NCI-H748 (cell line): ENCODE results near the gene TRIM15.

Experiments used
- DNase-seq: peaks from one replicate; lab custom pipeline; 2025; ENCODE audit not compliant: unreplicated experiment; lab: John Stamatoyannopoulos, UW

The TRIM15 gene

DNA sequence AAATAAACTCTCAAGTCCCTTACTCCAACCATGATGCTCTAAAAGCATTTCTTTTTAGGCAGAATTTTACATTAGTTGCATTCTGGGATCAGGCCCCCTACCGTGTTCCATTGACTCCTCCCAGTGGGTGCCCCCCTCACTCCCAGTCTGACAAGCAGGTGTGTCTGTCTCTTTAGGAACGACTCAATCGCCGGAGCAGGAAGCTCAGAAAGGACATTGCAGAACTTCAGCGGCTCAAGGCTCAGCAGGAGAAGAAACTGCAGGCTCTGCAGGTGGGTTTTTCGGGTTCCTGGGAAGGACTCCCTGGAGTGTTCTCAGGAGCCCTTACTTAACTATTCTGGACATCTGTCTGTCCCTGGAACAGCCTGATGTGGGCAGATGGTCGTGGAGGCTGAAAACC, 17.5 kb upstream of the TRIM15 start:
- DNase-seq = no peak

DNA sequence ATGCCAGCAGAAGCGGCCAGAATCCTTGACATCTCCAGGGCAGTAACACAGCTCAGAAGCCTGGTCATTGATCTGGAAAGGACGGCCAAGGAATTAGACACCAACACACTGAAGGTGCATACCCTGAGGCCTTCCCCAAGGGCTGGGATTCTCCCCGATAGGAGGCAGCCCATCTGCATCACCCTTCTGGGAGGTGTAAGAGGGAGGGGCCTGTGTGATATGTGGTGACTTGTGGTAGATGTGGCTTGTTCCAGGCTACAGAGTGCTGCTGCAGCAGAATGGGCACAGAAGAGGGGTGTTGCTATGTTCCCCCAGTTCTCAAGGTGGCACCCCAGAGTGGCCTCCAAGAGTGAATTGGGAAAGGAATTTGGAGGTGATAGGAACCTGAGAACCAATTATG, 16.2 kb upstream of the TRIM15 start:
- DNase-seq = no peak

DNA sequence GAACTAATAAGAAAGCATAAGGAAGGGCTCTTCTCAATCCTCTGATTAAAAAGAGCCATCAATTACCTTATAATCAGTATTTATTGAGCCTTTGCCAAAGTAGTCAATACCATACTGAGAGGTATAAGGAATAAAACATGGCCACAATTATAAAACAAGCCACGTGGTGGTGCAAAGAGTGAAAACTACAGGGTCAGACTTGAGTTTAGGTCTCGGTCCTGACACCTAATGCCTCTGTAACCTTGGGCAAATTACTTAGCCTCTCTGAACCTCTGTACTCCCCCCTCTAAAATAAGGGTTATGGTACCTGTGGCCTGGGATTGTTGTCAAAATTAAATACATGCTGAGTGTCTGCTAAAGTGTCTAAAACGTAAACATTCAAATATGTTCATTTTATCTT, 14.1 kb upstream of the TRIM15 start:
- DNase-seq = no peak

DNA sequence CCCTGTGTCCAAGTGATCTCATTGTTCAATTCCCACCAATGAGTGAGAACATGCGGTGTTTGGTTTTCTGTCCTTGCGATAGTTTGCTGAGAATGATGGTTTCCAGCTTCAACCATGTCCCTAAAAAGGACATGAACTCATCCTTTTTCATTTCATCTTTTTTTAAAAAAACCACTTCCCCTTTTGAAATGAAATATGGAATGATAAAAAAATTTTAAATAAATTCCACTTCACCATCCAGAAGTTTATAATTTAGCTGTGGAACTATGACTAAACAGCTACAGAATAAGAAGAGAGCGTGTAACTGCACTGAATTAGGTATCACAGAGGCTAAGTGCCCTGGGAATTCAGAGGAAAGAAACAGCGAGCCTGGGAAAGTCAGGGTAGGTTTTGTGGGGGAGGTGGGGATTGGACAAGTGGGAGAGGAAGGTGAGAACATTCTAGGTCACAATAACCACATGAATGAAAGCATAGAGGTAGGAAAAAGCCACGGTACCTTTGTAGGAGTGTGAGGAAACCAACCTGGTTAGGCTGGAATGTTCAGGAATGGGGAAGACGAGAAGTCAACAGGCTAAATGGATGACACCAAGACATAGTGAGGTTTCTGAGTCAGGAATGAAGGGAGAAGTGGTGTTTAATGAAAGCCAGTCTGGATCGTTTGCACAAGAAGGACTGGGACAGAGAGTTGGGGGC, 13.3 kb upstream of the TRIM15 start:
- no peak for DNase-seq

DNA sequence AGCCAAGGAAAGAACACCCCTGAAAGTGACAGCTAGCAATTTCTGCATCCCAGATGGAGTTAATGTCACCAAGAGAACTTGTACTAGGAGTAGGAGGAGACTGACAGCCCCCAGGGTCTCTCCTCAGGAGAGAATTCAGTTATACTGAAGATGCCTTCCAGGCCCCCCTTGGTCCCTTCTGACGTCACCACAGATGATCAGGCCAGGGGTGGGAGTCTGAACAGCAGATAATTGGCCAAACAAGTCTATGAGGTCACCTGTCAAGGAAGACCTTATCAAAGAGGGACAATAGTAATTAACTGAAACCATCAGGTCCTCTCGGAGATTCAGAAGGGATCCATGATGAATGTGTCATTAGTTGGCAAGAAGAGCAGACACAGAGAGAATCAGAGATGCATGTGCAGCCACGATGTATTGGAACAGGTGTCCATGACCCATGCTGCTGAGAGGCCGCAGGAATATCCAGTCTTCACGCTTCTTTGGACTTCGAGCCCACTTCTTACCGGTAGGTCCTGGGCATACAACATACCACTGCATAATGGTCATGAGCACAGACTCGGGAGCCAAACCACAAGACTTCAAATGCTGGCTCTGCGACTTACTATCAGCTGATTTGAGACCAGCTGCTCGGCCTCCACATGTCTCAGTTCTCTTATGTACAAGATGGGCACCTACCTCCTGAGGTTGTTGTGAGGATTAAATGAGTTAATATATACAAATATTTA, 12.5 kb upstream of the TRIM15 start:
- DNase-seq = no peak

DNA sequence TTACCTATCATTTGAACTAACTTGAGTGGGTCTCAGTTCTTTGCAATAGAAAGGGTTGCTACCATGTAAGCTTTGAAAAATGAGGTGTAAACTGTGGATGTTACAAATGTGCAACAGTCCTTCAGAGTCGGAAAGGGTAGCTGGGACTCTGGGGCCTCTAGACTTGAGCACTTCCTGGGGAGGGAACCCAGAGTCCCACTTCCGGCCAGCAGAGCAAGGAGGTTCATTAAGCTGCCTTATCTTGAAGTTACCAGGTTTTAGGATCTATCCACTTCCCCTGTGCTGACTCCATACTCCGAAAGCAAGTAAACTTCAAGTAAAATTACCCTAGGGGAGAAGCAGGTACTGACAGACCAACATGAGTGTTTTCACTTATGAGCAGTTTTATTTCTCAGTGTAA, 11.8 kb upstream of the TRIM15 start:
- no peak for DNase-seq

DNA sequence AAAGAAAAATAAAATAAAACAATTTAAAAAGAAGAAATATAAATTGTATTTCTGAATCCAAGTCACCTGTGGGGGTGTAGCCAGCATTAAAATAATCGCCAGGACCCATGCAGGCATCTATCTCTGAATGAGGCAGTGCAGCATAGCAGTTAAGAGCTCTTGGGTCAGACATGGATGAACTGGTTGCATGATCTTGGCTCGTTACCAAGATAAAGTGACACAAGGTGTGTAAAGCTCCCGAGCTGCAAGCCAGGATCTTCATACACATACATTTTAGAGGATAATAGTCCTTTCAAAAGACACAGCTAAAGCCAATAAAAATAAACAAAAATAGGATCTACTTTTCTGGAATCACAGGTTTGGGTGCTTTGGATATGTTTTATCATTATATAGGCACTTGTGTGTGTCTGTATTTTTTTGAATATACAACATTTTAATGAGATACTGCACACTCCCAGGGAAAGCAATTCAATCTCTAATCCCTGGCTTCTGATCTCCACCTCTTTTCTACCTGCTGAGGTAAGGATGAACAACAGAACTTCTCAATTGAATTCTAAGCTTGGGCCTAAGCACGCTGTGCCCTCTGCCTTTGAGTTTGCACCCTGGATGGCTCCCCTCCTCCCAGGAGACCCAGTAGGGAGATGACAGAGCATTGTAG, 11.2 kb upstream of the TRIM15 start:
- DNase-seq = no peak

DNA sequence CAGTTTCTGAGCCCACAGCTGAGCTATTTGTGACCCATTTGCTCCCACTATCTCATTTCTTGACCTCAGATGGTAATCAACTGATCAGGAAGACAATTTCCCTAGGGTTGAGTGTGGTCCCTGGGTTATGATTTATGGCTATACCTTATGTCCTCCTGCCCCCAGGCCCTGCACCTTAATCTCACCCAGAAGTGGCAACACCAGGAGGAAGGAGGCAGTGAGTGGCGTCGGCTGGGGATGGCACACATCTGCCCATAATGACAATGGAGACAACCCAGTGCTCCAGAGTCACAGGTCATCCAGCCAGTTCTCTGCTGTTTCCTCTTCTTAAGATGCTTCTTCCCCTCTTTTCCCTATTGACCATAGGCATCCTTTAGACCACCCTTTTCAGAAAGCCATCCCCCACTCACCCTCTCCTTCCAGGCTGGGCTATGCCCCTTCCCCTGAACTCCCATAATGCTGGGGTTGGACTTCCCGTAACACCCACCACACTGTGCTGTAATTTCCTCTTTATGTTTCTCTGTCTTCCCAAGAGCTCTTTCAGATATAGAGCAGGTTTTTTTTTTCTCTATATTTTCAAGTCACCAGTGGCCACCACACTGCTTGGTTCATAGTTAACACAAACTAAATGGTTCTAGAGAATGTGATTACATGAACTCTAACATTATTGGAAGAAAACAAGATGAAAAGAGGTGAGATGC, 10.3 kb upstream of the TRIM15 start:
- DNase-seq = no peak

DNA sequence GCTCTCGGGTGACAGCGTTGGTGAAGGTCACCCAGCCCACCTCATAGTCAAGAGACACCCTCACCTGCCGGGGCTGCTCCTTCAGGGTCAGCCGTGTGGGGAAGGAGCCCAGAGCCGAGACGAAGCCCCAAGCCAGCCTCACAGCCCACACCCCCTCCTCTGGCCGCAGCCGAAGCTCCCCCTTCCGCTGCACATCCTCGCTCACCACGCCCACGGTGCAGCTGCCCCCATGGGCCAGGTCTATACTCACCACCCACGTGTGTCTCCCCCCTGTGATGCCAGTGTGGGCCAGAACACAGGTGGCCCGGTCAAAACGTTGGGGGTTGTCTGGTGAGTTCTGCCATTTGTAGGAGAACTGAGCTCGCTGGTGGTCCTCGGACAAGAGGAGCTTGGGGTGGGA, 9.3 kb upstream of the TRIM15 start:
- no peak for DNase-seq

DNA sequence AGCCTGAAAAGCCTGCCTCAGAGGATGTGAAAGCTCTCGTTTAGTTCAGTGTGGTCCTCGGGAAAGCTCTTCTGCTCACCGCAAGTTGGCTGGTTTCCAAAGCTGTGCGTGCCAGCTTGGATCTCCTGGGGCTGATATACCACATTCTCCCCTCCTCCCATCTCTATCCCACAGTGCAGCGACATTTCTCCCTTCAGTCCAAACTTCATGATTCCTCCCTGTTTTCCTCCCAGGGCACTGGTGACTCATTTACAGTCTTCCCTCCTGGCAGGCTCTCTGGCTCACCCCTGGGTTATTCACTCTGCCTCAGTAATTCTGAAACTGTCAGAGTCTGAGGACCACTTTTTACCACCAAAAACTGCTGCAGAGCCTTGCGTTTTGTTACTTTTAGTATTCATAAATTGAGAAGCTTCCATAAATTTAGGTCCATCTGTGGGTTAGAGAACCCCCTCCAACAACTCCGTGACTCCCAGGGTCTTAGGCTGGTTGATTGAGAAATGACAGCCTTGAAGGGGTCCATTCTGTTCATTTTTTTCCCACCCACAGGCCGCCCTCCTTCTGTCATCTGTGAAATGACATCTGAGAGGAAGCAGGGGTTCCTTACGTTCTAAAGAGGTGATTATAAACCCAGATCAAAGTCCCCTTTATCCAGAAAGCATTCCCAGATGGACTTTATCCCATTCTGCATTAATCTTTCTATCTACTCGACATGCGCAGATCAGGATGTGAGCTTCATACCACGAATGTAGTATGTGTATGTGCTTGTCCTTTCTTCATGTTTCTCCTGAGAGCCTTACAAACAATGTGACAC, 8.4 kb upstream of the TRIM15 start:
- no peak for DNase-seq

DNA sequence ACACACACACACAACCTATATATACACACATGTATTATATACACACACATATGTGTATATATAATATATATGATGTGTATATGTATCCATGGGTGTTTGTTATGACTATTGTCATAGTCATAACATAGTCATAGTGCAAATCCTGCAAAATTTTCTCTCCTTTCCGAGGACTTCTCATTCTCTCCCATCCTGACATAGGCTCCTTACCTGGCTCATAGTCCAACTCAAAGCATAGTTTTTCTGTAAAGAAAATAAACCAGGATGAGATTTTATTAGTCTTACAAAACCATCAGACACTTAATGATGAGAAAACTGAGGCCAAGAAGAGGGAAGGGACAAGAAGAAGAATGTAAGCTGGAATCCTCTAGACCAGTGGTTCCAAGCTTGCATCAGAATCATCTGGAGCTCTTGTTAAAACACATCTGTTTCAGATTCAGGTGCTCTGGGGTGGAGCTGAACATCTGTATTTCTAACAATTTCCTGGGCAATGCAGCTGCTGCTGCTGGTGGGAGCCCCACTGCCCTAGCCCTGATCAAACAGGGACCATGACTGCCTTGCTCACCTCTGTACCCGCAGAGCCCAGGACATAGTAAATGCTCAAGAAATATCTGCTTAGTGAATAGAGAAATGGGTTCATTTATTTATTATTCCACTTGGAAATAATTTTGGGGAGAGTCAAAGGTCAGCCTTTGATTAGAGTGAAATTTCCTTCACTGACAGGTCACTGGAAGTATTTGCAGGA, 7.7 kb upstream of the TRIM15 start:
- no peak for DNase-seq

DNA sequence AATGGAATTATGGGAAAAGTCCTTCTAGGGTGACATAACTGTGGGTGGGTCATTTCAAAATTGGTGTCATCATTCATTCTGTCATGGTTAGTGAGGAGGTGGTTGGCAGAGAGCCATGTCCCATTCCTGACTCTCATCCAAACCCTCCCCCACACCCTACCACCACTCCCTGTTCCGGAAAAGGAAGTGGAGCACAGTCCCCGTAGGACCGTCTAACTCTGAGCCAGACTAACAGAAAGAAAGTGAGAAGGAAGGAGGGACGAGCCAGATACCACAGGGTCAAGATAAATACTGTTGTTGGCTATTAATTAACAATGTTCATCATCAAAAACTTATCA, 7.1 kb upstream of the TRIM15 start:
- DNase-seq = peak; percentile 37

DNA sequence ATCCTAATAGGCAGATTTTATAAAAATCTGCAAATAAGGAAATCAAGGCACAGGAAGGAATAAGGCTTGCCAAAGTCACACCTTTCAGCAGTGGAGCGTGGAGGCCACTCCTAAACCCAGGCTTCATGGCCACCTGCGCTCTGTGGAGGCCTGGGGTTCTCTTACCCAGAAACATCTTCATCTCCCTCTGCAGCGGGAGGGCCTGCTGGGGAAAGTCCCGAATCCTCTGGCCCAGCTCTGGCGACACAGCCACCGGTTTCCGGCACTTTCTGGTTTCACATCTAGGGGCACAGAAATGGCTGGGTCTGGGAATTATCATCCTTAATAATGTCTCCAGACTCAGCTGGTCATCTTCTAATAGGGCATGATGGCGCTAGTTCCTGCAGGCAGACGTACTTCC, 6.6 kb upstream of the TRIM15 start:
- DNase-seq = no peak

DNA sequence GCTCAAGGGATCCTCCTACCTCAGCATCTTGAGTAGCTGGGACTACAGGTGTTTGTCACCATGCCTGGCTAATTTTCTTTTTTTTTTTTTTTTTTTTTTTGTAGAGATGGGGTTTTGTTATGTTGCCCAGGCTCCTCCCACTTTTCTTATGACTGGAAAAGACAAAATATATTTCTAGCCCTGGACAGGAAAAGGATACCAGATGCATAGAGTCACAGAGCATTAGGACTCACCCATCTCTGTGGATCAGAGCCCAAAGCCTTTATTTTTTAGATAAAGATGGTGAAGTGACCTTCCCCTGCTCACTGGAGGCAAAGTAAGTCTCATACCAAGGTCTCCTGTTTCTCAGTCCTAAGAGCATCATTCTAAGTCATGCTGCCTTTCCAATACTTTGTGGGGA, 5.8 kb upstream of the TRIM15 start:
- DNase-seq = no peak

DNA sequence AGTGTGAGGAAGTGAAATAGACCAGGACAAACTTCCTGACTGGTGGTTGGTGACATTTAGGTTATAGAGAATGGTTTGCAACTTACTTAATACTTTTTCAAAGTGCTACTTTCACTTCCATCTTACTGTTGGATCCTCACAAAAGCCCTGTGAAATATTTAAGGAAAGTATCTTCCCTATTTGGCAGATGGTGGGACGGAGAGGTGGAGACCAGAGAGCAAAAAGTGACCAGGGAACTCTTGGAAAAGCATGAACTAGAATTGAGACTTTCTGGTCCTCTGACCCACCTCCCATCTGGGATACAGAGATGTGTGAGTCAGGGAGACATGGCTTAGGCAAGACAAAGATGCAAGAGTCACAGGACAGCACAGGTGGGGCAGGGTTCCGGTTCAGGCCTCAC, 5.3 kb upstream of the TRIM15 start:
- DNase-seq = no peak

DNA sequence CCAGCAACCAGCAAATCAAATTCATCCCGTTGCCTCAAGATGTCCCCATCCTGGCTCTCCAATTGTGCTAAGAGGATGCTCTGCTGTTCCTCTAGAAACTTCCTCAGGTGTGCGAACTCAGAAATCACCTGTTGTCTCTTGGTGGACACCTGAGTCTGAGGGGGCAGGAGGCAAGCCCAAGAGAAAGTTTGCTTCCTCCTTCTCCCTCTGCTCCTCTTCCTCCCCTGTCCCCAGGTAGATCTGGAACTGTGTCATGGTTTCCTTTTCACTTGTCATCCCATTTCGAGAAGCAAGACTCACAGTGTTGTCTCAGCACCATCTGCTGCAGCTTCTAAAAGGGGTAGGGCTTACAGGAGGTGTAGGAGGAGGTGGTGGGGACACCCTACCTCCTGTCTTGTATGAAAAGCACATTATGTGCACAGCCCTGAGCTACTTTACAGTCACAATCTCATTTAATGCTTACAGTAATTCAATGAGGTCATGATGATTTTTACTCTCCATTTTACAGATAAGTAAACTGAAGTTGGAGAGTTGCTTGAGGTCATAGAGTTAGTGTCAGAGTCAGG, 4.8 kb upstream of the TRIM15 start:
- DNase-seq = no peak

DNA sequence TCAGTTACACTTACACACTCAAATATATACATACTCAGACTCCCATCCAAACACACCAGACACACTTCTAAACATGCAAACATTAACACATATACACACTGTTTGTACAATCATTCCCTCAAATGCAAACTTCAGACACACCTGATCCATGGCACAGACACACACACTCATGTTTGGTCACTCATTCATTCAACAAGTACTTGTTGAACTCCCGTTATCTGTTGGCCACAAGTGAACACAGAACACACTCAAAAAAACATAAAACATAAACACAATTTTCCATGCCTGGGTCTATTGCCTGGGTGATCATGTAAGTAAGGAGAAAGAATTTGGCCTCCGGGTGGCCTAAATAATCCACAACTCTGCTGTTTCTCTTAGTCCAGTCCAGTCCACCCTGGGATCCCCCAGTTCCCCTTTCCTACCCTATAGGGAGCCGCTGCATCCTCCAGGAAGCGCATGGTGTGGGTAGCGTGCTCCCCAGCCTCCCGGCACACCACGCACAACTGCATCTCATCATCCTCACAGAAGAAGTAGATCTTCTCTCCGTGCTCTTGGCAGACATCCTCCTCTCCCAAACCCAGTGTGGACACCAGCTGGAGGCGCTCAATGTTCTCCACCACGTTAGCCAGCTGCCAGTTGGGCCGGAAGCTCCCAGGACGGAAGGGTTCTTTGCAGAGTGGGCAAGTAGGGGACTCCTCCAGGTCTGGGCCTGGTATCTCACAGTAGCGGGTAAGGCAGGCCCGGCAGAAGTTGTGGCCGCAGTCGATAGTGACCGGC, 3.1 kb upstream of the TRIM15 start:
- no peak for DNase-seq

DNA sequence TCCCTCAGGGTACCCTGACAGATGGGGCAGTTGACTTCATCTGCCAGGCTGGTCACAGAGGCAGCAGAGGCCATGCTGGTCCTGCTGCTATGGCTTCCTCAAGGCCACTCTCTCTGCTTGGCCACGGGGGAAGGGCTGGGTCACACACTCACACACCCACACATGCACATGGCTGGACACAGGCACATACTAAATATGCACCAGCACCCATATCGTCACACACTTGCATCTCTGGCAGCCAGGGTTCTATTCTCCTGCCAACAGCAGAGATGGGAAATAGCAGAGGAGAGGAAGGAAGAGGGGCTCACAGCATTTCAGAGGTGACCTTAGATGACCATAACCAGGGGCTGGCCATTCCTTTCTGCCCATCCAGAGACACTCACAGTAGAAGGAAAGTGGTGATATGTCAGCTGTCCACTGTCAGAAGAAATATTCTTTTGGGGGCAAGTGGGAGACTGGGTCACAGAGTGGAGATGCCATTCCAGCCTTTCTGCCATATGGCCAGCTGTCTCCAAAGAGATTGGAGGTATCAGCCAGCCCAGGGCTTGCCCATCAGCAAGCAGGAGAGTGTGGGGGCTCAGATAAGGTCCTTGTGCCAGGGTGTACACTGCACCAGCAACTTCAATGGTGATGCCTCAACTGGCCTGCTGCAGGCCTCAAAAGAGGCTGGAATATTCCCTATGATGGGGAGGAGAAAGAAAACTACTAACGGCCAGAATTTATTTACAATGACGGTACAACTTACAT, 2.4 kb upstream of the TRIM15 start, which contains the start of gene TRIM10:
Gene TRIM10 (minus strand): TSS at position 427 of the 747 bp plus-strand sequence. CDS start 353 bp downstream, at position 74.
- DNase-seq = no peak
